ENCODE results near the gene ZNF774.
"Not testable (repeated sequence)": the region's sequence is repeated elsewhere in the genome, so short reads cannot be mapped to it uniquely, and the experiment has no call there.

Gene ZNF774
- long read RNA-seq, donor 1 = 0 reads
- long read RNA-seq, donor 2 = 0 reads
- long read RNA-seq, donor 3, partial matches to known transcripts = 0 of 1 reads
- long read RNA-seq, donor 3, other reads (novel, unspliced or antisense) = 0 of 1 reads
- long read RNA-seq, donor 4, partial matches to known transcripts = 0 of 3 reads
- long read RNA-seq, donor 4, other reads (novel, unspliced or antisense) = 0 of 3 reads
- long read RNA-seq, donor 5, partial matches to known transcripts = 0 of 2 reads
- long read RNA-seq, donor 5, other reads (novel, unspliced or antisense) = 0 of 2 reads
- long read RNA-seq, donor 6, partial matches to known transcripts = 0 of 2 reads
- long read RNA-seq, donor 6, other reads (novel, unspliced or antisense) = 0 of 2 reads
- long read RNA-seq, donor 7 = 0 reads
- long read RNA-seq, donor 8, partial matches to known transcripts = 0 of 2 reads
- long read RNA-seq, donor 8, other reads (novel, unspliced or antisense) = 0 of 2 reads

- peak; percentile 91 for DNase-seq
These were observed at the start of gene ZNF774 for GRCh38 chr15:90352107-90352893. Gene ZNF774, plus strand, starts transcription at chr15:90352284. Its CDS starts 2,377 bp downstream, at chr15:90354661.

DNA sequence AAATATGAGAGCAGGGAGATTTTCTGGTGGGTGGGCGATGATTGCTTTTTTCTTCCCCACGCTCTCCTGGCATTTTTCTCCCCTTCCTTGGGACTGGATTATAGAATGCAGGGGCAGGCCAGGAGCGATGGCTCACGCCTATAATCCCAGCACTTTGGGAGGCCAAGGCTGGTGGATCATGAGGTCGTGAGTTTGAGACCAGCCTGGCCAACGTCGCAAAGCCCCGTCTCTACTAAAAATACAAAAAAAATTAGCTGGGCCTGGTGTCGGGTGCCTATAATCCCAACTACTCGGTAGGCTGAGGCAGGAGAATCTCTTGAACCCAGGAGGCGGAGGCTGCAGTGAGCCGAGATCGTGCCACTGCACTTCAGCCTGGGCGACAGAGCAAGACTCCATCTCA is 46.7 kb upstream of the ZNF774 start:
- DNase-seq = not testable (repeated sequence)

DNA sequence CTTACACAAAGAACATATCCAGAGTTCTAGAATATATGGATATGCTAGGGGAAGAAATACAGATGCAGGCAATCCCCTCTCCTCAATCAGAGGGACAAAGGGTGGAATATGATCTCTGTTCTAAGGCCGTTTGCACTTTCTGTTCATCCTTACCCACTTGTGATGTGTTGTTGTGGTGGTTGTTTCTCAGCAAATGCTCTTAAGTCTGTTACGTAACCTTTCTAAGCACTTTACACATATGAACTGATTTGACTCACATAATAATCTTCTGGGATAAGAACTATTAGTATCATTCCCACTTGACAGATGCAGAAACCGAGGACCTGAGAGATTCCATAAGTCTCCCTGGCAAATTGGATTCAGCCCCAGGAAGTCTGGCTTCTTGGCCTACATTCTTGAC is 46.2 kb upstream of the ZNF774 start:
- no peak for DNase-seq

- DNase-seq = no peak
These were observed 45.5 kb upstream of the ZNF774 start for GRCh38 chr15:90306560-90306959.

- DNase-seq = no peak
These were observed 44.4 kb upstream of the ZNF774 start for GRCh38 chr15:90307661-90308060.

GRCh38 chr15:90309020-90309419 is 43.1 kb upstream of the ZNF774 start:
- DNase-seq = no peak

DNA sequence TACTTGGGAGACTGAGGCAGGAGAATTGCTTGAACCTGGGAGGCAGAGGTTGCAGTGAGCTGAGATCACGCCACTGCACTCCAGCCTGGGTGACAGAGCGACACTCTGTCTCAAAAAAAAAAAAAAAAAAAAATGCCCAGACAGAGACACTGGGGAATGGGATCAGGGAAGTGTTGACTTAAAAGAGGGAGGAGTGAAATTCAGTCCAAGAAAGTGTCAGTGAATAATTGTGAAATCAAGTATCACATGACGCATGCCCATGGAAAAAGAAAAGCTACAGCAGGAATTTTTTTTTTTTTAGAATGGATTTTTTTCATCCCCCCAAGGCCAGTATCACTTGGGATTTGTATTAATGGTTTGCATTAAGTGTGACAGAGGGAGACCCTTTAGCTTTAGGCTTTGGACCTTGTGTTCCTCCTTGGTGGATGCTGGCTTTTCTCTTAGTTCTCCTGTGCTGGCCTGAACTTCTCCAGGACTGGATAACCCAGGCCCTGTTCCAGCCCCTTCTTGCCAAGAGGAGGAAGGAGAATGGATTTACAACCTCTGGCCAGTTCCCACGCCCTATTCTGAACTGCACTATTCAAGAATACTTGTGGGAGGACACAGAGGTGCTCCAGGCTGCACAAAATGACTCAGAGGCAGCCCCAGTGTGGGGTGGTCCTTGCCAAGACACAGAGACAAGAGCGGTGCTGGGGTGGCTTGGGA is 36.7 kb upstream of the ZNF774 start:
- peak; percentile 38 for DNase-seq

DNA sequence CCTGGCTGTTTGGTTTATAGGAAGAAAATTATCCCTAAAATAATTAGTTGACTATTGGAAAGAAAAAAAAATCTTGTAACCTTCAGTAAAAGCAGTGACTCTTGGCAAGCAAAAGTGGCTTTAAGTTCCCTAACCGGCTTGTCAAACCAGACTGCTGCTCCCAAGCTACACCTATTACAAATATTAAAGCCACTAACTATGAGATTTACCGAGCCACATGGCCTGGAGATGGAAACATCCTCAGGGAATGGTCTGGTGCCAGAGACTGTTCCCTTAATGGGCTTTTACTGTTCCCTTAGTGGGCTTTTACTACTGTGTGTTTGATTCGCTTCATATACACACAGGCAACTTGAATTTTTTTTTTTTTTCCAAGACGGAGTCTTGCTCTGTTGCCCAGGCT is 35.9 kb upstream of the ZNF774 start:
- DNase-seq = no peak

GRCh38 chr15:90318591-90318990 is 33.5 kb upstream of the ZNF774 start:
- DNase-seq = no peak

DNA sequence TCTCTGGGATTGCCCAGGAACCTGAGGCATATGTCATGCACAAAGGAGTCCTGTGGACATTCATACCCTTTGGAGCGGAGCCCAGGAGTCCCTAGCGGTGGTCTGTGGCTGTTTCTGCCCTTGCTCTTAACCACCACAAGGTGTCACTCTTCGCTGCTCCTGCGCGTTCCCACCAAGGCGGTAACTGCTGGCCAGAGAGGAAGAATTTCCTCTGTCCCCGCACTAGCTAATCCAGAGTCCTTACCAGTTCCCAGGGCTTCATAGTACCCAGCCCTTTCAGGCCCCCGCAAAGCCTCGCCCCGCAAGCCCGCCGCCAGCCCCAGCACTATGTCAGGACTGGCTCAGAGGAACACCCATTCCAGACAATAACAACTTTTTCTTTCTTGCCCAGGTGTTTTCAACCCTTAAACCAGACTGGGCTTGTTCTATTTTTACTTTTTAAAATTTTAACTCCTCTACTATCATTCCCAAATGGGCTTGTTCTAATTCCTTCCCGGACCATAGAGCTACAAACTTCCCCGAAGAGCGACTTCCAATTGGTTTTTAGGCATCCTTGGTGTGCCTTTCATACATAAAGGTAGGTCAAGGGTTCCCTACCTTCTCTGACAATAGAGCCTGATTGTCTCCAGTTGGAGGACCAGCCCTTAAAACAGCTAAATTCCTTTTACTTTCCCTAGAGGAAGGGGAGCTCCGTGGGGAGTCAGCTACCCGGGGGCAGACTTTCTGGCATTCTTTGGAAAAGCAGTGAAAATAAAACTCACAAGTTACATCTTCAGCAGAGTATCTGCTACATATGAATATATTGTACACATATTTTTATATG is 31.8 kb upstream of the ZNF774 start:
- peak; percentile 71 for DNase-seq

DNA sequence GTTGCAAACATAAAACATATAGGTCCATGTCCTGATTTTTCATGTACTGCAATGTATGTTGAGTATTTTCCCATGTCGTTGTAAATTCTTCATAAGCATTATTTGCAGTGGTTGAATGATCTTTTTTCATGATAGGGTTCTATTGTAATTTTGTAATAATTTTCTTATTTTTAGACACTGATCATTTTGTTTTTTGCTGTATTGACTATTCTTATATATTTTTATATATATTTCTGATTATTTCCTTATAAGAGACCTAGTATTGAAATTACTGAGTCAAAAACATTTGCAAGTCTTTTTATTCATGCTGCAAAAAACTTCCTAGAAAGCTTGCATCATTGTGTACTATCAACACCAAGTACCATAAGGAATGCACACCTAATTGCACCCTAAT is 31.2 kb upstream of the ZNF774 start:
- DNase-seq = no peak

GRCh38 chr15:90322538-90322937 is 29.5 kb upstream of the ZNF774 start:
- DNase-seq = no peak

DNA sequence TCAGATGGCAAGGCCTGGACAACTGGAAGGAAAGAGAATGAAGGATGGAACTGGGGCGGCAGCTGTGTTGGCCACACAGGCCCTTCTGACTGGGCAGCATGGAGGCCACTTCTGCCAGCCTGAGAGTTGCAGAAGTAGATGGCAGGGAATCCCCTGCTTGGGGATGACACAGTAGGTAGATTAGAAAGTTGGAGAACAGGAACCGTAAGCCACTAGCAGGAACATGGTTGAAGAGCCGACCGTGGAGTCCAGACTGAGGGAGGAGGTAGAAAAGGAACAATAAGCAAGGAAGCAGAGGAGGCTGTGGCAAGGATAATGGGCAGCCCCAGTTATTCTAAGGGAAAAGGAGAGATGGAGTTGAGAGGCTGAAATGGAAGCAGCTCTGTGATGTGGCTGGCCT is 26.4 kb upstream of the ZNF774 start:
- DNase-seq = no peak

GRCh38 chr15:90326441-90326840 is 25.6 kb upstream of the ZNF774 start:
- DNase-seq = no peak

- DNase-seq = no peak
These were observed 24.8 kb upstream of the ZNF774 start for GRCh38 chr15:90327311-90327710.

GRCh38 chr15:90334304-90334731 is 17.8 kb upstream of the ZNF774 start:
- DNase-seq = no peak

DNA sequence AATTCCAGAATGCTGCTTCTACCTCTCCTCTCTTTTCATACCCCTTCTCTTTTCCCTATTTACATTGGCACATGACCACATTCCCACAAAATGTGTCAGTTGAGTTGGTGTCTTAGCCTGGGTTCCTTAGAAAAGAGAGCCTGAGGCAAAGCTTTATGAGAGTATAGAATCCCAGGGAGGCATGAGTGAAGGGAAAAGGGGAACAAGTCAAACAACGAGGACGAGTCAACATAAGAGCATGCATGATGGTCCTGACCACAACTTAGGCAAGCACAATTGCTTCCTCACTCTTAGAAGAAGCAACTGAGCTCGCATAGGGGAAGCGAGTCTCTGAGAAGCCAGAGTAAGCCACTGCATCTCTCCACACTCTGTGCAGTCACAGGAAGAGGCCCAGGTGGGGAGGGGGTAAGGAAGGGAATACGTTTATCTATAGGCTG is 15.4 kb upstream of the ZNF774 start:
- no peak for DNase-seq

GRCh38 chr15:90337256-90337655 is 14.8 kb upstream of the ZNF774 start:
- DNase-seq = no peak

GRCh38 chr15:90338532-90338931 is 13.6 kb upstream of the ZNF774 start:
- no peak for DNase-seq

GRCh38 chr15:90340345-90340744 is 11.7 kb upstream of the ZNF774 start:
- DNase-seq = no peak

DNA sequence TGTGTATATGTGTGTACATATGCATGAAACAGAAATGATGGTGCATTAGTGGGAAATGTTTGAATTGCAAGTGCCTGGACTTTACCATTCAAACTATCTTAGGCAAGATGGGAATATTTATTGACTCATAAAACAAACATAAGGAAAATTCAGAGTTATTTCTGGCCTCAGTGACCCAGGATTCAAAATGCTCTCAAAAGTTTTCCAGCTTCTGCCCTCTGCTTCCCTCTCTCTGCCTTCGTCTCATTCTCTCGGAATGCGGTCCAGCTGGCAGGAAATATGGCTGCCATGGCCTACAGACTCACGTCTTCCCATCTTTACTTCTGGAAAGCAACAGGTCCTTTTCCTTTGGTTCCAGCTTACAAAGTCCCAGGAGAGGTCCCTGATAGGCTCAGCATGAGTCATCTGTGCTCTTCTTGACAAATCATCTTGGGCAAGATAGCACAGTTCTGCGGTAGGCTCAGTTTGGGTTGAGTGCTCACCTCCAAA is 8.7 kb upstream of the ZNF774 start:
- DNase-seq = no peak

GRCh38 chr15:90344662-90345061 is 7.4 kb upstream of the ZNF774 start:
- DNase-seq = no peak
